GM19193 (cell line): ENCODE data around the gene FBXO2.

Experiments used
- POLR2A ChIP-seq: IDR thresholded peaks from 4 replicates; pipeline ENCODE4 v1.6.1; 2011; ENCODE audit not compliant: insufficient read depth, insufficient read length; ENCODE audit errors: extremely low read depth

FBXO2 gene

DNA sequence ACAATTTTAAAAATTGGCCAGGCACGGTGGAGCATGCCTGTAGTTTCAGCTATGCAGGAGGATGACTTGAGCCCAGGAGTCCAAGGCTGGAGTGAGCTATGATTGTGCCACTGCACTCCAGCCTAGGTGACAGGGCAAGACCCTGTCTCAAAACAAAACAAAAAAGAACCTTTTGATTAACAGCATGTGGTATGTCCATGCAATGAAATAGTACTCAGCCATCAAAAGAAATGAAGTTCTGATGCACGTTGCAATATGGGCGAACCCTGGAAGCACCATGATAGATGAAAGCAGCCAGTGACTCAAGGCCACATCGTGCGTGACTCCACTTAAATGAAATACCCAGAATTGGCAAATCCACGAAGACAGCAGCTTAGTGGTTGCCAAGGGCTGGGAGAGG lies 47.5 kb downstream of the FBXO2 start:
- TF ChIP-seq POLR2A, result no peak

DNA sequence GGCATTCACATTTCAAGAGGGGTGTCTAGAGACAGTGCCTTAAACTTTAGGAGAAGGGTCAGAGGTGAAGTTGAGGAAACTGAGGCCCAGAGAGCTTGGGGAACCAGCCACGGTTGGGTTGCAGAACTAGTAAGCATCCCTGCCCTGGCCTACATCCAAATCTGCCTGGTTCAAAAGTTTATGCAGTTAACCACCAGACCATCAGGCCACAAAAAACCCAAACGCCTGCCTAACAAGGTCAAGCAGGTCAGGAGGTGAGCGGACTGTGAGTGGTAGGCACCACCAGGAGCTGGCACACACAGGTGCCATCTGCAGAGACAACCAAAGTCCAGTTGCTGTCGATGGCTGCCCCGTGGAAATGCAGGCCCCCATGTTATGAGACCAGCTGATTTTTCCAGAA lies 51.2 kb downstream of the FBXO2 start:
- no peak for TF ChIP-seq POLR2A

DNA sequence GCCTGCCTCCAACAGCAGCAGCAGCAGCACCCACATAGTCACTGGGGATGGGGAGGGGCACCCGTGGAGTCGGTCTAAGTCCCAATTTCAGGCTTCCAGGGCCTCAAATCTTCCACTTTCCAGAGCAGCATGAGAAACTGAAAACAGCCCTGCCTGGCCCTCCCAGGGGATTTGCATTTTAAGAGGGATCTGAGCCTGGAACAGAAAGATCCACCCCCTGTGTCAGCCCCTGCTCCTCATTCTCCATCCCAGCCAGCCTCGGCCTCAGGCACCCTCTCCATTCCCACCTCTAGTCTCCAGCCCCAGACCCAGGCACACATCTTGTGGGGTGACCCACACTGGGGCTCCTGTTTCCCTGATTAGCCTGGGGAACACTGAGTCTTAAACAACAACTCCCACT lies 51.8 kb downstream of the FBXO2 start:
- TF ChIP-seq POLR2A, result no peak

DNA sequence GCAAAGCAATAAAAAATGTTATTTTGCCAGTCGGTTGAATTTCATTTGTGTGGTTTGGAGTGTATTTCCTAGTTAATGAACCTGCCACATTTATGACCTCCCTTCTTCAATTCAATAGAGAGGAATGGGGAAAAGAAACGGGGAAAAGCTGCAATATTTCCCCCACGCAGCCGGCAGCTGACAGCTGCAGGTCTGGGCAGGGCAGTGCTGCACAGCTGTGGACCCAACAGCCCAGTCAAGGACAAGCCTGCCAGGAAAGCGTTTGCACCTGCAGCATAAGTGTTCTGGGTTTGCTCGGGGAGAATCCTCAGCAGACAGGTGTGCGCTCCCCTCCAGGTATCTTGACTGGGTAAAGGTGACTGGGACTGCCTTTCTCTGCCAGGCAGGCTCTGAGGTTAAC lies 53.4 kb downstream of the FBXO2 start:
- TF ChIP-seq POLR2A, result no peak

DNA sequence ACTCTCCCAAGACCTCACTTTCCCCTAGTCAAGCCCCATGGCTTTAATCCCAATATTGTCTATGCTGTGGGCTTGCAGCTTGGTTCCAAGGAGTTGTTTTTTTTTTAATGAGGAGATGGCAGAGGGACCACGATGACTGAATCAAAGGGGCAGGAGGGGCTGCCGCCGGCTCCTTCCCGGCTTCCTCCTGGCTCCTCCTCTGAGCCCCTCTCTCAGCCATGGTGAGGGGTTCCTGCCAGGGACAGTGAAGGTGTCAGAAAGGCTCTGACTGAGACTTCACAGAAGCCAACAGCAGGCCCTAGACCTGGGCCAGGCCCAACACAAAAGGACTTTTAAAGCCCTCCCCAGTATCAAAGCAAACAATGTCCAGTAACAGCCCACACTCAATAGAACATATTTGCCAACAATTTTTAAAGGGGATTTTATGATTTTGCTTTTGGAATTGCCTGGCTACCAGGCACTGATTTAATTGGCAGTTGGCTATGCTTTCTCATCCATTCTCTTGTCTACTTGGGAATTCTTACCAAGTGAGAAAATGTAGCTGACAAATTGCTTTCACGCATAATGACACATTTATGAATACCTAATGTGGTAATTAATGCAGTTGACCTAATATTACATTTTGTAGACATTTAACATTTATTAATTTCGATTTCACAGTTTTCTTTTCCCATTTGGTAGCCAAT lies 54.2 kb downstream of the FBXO2 start:
- TF ChIP-seq POLR2A, result no peak

DNA sequence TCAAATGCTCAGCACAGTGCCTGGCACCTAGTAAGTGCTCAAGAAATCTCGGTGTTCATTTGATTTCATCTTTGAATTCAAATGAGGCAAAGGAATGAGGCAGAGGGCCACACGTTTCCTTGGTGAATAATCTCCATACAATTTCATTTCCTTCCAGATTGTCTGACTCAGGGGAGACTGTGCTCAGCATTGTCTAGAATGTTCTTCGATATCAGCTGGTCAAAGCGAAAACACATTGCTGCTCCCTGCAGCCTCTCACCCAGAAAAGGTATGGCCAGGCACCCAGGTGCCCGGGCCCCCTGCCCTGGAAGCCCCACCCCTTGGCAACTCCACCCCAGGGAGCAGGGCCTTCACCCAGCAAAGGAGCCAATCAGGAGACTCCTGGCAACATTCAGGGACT lies 55.8 kb downstream of the FBXO2 start:
- no peak for TF ChIP-seq POLR2A
